Measurements from ENCODE around the gene MYOZ1.
"Not testable (repeated sequence)": the region's sequence is repeated elsewhere in the genome, so short reads cannot be mapped to it uniquely, and the experiment has no call there.

The MYOZ1 gene, protein sequence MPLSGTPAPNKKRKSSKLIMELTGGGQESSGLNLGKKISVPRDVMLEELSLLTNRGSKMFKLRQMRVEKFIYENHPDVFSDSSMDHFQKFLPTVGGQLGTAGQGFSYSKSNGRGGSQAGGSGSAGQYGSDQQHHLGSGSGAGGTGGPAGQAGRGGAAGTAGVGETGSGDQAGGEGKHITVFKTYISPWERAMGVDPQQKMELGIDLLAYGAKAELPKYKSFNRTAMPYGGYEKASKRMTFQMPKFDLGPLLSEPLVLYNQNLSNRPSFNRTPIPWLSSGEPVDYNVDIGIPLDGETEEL

DNA sequence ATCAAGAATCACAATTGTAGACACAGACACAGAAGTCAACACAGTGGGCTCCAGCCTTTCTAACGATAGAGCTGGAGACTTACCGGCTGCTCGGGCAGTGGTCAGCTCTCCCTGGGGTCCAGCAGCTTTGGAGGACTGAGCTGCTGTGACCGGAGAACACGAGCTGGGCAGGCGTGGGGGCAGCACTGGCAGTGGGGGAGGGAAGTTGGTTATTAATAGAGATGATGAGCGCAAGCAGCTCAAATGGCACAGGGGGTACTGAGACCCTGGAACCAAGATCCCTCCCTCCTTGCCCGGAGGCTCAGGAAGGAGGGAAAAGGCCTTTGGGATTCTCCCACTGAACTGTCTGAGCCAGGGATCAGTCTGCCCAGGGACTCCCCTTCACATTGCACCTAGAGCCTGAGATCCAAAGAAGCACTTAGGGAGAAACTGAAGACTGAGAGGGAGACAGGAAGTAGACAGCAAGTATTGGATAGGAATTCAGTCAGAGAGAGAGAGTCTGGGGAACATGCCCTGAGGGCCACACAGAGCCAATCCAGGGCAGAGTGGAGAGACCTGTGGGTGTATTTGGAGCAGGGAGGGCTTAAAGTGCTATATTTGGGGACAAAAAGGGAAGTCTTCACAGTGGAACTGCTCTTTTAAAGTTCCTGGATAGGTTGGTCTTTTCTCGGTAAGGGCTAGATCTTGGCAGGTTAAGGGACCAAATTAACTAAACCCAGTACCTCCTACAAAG, at the start of gene MYOZ1:
MYOZ1 (minus strand) TSS at position 147 of the 733 bp plus-strand sequence. CDS start 1,457 bp downstream, outside the sequence.
- DNase-seq (ENCODE audit: low read depth in 3 of 3) = no peak

DNA sequence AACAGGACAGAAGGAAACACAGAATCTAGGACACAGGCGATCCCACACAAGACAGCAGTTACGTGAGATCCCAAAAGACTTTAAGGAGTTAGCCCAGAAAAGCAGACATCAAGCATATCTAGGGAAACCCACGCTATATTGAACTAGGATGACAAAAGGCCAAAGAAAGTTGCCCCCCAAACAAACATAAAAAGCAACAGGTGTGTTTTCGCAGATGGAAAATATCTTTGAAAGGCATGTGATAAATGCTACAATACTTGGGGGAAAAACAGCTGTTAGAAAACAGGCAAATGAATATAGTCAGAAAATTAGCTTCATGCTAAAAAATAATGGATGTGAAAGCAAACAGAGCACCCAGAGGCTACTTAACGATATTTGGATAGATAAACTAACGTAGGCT, 49.5 kb upstream of the MYOZ1 start:
- DNase-seq (ENCODE audit: low read depth in 3 of 3) = not testable (repeated sequence)

DNA sequence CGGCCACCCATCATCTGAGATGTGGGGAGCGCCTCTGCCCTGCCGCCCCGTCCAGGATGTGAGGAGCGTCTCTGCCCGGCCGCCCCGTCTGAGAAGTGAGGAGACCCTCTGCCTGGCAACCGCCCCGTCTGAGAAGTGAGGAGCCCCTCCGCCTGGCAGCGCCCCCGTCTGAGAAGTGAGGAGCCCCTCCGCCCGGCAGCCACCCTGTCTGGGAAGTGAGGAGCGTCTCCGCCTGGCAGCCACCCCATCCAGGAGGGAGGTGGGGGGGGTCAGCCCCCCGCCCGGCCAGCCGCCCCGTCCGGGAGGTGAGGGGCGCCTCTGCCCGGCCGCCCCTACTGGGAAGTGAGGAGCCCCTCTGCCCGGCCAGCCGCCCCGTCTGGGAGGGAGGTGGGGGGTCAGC, 48.3 kb upstream of the MYOZ1 start:
- DNase-seq (ENCODE audit: low read depth in 3 of 3) = not testable (repeated sequence)

DNA sequence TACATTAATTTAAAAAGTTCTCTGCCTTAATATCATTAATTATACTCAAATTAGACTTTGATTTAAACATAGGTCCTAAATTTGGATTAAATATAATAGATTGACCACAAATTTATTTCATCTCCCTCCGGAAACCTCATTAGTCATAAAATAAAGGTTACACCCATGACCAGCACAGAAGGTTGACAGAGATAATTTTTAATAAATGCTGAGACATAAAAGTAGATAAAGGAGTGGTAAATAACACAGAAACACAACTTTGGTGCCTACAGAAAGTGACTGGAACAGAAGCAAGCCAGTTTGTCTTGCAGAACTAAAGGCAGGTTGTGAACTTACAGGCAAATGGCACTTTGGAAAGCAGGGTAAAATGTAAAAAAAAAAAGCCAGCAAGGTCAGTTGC, 46.4 kb upstream of the MYOZ1 start:
- not testable (repeated sequence) for DNase-seq (ENCODE audit: low read depth in 3 of 3)

DNA sequence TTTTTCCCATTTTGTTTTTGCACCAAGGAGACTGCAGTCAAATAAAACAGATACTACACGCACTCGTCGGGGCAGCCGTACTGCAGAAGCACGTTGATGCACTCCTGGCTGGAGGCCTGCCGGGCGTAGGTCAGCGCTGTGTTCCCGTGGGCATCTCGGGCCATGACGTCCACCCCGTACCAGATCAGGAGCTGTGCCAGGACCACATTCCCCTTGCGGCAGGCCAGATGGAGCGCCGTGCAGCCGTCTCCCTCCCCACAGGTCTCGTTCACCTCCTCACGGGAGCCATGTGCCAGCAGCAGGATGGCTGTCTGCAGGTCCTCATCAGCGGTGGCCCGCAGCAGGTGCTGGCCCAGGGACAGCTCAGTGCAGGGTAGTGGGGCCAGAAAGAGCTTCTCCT, 33.3 kb upstream of the MYOZ1 start:
- not testable (repeated sequence) for DNase-seq (ENCODE audit: low read depth in 3 of 3)

DNA sequence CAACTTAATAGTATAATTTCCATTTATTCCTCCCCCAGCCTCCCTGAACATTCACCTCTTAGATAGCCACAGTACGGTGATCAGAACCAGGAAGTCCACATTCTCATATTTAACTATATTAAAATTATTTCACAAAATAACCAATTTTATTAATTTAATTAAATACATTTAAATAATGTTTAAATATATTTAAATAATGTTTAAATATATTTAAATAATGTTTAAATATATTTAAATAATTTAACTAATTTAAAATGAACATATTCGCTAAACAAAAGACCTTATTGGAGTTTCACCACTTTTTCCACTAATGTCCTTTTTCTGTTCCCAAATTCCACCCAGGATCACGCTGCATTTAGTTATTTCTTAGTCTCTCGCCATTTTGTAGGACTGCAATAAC, 27.1 kb upstream of the MYOZ1 start:
- DNase-seq (ENCODE audit: low read depth in 3 of 3) = not testable (repeated sequence)

DNA sequence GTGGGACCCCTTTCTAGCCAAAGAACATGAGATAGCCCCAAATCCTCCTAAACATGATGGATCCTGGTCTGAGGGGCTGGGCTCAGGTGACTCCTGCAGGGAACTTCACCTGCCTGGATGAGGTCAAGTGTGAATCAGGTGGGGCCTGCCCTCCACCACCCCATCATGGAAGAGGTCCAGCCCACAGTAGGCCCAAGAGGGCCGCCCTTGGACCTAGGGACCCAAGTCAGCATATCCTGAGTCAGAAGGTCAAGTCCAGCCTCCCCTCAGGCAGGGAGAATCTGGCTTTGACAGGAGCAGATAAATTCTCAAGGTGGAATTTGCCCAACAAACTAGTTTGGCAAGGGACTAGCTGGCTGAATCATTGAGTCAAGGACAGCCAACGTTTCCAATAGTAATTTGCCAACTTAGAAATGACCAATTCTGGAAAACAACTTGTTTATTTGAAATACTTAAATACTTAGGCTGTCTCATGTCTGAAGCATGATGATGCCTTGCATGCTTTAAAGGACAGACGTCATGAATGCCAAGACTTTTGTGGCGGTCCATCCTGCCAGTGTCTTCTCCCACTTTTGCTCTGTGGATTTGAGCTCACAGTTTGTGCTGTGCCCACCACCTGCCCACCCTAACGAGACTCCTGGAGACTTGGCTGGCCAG, 25.0 kb upstream of the MYOZ1 start:
- DNase-seq (ENCODE audit: low read depth in 3 of 3) = not testable (repeated sequence)

DNA sequence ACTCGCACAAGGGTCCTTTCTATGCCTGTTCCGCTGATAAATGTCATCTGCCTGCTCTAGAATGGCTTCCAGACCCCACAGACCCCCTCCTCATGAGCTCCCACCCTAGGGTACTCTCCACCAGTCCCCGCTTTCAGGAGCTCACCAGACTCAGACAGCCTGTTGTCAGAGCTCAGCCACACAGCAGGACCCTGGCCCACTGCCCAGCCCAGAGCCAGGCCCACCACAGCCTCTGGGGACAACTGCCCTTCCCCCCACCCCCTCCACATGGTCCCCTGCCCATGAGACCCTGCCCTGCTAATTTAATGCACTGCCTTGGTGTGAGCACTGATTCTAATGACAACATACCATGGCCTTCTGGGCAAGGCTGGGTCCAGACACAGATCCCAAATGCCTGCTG, 24.3 kb upstream of the MYOZ1 start:
- not testable (repeated sequence) for DNase-seq (ENCODE audit: low read depth in 3 of 3)

DNA sequence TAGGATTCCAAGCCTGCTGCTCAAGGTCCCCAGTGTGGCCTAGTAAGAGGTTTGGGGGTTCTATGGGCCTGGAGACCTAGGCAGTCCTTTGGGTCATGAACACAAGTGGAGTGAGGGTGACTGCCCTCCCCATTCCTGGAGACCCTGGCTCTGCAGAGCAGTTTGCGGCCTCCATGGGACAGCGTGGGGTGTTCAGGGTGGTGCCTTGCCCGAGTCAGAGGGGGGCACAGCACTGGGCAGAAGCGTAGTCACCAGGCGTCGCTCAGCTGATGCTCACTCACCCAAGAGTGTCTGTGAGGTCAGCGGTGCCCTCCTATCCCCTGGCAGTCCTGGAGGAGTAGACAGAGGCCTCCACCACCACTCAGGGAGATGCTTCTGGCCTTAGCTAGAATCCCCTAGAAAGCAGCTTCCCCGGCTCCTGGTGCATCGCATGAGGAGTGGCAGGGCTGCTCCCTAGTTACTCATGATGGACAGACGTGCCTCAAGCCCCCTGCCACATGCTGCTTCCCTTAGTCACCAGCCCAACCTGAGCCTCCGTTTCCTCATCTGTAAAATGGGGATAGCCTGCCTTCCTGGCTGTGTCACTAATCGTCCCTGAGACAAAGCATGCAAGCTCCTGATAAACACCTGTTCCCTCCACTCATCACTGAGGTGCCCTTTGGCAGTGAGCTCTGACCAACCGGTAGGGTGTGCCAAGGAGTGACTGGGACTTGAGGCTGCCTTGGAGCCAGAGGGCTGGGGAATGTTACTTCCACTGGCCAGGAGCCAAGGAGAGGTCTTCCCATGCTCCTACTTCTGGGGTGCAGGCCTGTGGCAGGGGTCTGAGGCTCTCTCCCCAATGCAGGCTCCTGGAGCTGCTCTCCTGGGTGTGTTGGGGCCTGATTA, 23.1 kb upstream of the MYOZ1 start:
- not testable (repeated sequence) for DNase-seq (ENCODE audit: low read depth in 3 of 3)

DNA sequence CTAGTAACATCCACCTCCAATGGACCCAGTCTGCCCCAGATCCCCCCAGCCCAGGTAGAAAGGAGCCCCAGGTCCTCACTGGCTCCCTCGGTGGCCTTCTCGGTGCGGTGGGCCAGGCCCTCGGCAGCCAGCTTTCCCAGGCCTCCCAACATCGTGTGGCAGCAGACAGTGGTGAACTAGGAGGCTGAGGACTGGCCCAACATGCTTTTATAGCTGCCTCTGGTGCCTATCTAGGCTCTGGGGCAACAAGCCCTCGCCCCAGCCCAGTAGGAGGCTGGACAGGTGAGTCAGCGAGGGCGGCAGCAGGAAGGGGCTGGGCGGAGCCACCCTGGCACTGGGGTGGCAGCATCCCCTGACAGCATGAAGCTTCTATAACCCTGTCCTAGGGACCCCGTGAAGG, 22.3 kb upstream of the MYOZ1 start:
- DNase-seq (ENCODE audit: low read depth in 3 of 3) = not testable (repeated sequence)

DNA sequence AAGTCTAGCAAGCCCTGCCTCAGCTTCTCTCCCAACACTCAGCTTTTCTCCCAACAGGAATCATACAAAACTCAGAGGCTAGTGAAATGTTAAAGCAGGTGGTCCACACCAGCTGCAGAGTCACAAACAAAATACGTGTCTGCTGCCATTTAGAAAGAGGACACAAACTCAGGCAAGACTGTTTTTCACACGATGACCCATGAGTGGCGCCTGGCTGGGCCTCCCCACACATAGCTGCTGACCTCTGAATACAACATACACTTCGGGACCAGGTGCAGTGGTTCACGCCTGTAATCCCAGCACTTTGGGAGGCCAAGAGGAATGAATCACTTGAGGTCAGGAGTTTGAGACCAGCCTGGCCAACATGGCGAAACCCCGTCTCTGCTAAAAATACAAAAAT, 21.4 kb upstream of the MYOZ1 start:
- DNase-seq (ENCODE audit: low read depth in 3 of 3) = not testable (repeated sequence)

DNA sequence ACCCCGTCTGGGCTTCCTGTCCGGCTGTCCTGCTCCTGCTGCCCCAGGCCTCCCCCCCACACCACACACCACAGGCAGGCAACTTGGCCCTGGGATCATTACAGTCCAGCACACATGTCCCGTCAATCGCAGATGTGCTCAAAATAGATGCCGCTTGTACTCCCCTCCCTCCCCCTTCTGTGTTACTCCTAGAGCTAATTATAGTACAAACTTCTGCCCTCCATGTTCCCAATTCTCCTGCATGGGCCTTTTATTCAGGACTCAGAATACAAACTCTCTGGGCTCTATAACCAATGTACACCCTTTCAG, 14.7 kb upstream of the MYOZ1 start, which contains the start of gene SYNPO2L:
SYNPO2L (minus strand) TSS at position 40 of the 309 bp plus-strand sequence. CDS start 107 bp downstream, outside the sequence.
- DNase-seq (ENCODE audit: low read depth in 3 of 3) = no peak

DNA sequence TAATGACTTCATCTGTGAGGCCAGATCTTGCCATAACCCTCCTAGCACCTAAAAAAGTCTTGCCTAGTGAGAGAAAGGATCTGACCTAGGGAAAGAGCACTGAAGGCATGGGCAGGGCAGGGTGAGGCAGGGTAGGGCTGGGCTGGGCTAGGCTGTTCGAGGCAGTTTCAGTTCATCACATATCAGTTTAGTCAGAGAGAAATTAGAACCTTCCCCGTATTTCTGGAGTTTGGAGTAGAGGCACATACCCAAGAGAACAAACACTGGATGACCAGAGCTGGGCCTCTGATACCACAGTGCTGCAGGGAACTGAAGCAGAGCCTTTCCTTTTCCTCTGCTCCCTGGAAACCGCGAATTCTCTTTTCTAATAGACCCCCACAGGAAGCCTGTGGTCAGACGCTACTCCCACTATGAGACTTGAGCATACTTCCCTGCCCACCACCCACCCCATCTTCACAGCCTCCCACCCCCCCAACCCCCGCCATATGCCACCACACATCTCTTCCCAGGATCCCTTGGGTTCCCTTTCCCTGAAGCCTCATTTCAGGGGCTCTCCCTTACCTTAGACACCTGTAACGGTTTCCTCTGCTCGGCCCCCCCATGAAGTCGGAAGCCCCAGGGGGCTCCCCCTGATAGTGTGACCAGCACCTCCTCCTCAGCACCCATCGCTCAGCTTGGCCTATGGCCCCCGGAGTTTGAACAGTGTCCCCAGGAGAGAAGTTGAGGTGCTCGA, 14.1 kb upstream of the MYOZ1 start:
- no peak for DNase-seq (ENCODE audit: low read depth in 3 of 3)

DNA sequence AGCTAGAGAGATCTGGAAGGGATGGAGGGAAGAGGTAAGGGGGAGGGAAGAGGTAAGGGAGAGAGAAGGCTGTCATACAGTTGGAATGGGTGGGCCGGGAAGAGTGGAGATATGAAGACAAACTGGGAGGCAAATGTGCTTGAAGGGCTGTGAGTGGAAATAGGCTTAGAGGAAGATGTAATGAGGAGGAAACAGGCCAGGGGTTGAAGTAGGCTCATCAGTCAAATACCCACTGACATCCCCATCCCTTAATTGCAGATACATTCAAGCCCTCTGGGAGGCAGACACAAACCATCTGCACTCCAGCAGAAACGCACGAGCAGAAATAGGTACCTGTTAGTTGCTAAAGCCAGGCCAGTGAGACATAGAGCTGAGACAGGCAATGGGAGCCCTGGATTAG, 12.4 kb upstream of the MYOZ1 start:
- no peak for DNase-seq (ENCODE audit: low read depth in 3 of 3)

DNA sequence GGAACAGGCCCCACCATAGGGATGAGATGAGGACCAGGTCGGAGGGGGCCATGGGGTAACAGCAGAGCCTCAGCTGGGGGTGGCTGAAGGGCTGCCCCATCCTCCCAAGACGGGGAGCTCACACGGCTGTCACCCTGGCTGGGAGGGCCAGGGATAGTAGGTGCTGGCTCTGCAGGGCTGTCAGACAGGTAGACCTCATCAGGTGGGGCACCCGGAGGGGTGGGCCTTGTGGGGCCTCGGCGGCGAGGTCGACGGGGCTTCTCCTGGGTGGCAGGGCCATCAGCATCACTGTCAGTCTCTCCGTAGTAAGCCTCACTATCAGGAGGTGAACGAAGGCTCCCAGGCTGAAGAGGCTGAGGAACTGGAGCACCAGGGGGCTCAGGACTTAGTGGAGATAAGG, 11.9 kb upstream of the MYOZ1 start:
- DNase-seq (ENCODE audit: low read depth in 3 of 3) = no peak

DNA sequence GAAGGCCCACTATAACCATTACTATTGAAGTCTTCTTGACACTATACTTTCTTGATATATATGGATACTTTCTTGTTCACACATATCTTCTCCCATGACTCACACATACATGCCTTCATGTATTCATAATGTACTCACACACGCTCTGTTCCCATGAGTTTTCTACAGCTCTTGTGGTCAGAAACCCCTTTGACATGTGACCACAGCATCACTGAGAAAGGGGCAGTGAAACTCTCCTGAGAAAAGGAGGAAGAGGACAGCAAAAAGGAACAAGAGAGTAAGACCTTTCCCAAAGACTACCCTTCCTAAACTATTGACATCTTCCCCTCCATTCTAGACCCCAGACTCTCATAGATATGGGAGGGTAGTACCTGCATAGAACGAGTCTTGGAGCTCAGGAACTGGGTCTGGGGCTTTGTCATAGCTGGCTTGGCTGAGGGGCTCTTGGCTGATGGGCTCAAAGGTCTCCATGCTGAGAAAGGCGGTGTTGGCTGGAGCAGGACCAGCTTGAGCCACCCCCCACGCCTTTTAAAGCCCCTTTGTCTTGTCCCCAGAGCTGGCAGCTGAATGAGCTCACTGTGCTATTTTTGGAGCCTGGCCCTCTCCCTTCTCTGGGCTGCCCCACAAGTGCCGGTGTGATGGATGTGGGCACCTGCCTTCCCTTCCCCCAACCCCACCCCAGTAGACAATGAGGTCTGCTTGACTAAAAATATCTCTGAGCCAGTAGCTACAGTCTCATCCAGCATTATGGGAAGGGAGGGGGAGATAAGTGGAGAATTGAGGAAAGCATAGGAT, 9.5 kb upstream of the MYOZ1 start:
- DNase-seq (ENCODE audit: low read depth in 3 of 3) = no peak

DNA sequence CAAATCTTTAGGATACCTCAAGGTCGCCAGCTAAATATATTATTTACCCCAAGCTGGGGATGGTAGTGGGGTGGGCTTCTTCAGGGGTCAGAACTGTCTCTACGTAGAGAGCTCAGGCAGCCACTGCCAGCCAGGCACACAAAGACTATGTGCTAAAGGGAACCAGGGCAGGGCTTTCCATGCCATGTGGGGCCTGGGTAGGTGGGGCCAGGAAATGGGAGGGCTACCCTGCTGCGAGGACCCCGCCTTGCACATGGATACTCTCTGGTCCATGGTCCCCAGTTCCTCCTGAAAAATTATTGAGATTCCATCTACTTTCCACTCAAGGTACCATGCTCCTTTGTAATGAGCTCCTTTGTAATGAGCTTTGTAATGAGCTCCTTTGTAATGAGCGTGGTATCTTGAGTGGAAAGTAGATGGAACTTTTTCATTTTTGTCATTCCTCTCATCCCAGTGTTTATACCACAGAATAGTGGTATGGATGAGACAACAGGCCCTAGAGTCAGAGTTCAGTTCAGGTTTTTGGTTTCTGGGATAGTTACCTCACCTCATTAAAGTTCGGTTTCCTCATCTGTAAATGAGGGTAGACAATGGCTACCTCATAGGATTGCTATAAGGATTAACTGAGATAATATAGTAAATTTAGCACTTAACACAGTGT, 8.7 kb upstream of the MYOZ1 start:
- DNase-seq (ENCODE audit: low read depth in 3 of 3) = no peak

DNA sequence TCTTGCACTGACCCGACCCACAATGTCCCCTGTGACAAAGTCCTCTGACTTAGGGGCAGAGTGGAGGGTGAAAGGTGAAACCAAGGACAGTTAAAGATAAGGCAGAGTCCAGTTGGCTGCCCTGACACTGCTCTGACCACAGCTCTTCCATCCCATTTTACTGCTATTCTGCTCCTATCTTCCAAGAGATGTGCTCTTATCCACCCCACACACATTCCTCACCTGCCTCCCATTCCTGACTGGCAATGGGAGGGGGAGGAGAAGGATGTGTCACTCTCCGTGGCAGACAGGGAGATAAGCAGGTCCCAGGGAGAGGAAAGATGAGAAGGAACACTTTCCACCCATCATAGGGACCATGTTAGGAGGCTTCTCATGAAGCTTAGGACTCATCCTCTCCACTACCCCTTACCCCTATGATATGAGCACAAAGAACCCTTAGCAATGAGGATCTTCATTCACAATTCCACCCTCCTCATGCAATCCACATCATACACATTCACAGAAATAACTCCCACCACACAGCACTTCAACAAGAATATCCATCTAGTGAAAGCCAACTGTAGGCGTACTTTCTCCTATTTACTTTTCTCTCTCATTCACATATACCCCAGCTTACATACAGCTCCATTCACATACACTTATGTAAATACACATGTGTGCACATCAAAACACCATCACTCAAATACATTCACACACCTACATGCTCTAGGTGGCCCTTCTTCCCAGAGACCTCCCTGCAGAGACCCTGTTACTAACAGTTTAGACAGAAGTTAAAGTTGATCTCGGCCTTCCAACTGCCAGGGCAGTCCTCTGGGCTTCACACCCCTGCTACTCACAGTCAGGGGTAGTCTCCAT, 7.9 kb upstream of the MYOZ1 start:
- no peak for DNase-seq (ENCODE audit: low read depth in 3 of 3)

Data from stimulated activated CD4-positive, alpha-beta T cell treated with anti-CD3 and anti-CD28 coated beads, TNF-alpha, amount 100 ng/mL, for 24 hours (primary cell).